ENCODE results near the gene MAPK10. TPM values are rescaled to one million over a fixed set of nuclear protein-coding genes. Genes with fewer than 3 reads are reported as not detected.

Gene MAPK10
- total RNA-seq, 1 donor from 2014 or later = 2.2 TPM

DNA sequence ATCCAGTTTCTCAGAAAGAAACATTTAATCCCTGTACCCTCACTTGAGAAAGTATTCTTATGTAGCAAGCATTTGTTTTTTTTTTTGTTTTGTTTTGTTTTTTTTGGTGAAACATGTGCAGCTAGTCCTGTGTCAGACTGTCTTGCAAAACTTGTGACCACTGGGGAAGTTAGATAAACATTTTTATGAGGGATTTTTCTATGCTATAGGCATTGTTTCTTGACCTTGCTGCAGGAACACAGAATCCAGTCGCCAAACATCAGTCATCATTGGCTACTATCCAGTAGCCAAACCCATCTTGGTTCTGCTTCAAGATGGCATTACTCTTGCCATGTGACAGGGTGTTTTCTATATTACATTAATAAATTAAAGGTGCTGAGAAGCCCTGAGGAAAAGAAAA lies 7.7 kb upstream of the MAPK10 start:
- H3K4me3 ChIP-seq (ENCODE audit: low read depth, low read length) = no peak overlapping the region
- TF ChIP-seq, protein P1, sequence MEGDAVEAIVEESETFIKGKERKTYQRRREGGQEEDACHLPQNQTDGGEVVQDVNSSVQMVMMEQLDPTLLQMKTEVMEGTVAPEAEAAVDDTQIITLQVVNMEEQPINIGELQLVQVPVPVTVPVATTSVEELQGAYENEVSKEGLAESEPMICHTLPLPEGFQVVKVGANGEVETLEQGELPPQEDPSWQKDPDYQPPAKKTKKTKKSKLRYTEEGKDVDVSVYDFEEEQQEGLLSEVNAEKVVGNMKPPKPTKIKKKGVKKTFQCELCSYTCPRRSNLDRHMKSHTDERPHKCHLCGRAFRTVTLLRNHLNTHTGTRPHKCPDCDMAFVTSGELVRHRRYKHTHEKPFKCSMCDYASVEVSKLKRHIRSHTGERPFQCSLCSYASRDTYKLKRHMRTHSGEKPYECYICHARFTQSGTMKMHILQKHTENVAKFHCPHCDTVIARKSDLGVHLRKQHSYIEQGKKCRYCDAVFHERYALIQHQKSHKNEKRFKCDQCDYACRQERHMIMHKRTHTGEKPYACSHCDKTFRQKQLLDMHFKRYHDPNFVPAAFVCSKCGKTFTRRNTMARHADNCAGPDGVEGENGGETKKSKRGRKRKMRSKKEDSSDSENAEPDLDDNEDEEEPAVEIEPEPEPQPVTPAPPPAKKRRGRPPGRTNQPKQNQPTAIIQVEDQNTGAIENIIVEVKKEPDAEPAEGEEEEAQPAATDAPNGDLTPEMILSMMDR (conservative IDR thresholded peaks at IDR 0.05; ENCODE audit: low read depth, low read length) = no peak
- no peak for DNase-seq (ENCODE audit: low read depth)

DNA sequence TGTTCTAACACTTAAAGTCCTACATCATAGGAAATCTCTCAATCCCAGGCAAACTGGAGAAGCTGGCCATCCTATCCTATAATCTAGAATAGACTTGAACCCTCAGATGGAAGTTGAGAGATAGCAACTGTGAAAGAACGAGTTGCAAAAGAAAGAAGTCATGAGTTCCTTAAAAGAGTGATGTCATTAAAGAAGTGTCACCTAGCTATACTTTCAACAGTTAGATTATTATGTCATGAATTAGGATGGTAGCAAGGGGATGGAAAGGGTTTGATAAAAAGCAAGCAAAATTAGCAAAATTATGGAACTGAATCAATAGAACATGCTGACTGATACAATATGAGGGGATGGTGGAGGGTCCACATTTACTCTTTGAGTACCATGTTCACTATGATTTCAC lies 7.1 kb upstream of the MAPK10 start:
- TF ChIP-seq, protein P1 (conservative IDR thresholded peaks at IDR 0.05; ENCODE audit: low read depth, low read length) = no peak
- no peak for DNase-seq (ENCODE audit: low read depth)
- H3K4me3 ChIP-seq (ENCODE audit: low read depth, low read length) = no peak overlapping the region

DNA sequence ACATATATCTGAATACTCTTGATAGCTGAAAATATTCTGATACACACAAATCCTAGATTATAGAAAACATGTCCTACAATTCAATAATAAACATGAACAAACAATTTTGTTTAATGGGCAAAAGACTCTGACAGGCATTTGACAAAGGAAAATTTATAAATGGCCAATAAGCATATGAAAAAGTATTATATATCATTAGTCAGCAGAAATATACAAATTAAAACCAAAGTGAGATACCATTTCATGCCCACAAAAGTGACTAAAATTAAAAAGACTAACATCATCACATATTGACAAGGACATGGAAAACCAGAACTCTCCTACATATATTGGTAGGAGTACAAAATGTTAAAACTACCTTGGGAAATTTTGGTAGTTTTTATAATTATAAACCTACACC lies 2.7 kb upstream of the MAPK10 start:
- TF ChIP-seq, protein P1 (conservative IDR thresholded peaks at IDR 0.05; ENCODE audit: low read depth, low read length) = no peak
- DNase-seq (ENCODE audit: low read depth) = no peak
- H3K4me3 ChIP-seq (ENCODE audit: low read depth, low read length) = no peak overlapping the region

DNA sequence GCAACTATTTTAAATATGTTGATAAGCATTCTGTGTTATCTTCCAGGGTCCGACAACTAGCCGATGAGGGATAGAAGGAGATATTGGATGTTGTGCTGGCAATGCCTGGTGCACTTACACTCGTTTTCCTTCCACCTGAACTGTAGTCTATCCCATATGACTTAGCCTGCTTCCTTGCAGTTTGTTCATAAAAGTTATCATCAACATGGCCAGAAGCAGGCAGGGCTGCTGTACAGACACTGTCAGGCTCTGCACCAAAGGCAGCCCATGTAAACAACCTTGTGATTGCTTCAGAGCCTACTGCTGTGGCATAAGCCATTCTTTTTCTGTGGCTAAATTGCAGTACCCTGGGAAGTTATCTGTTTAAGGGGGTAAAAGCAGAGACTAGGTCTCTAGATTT lies 1.6 kb downstream of the MAPK10 start:
- TF ChIP-seq, protein P1 (conservative IDR thresholded peaks at IDR 0.05; ENCODE audit: low read depth, low read length) = no peak
- no peak overlapping the region for H3K4me3 ChIP-seq (ENCODE audit: low read depth, low read length)
- DNase-seq (ENCODE audit: low read depth) = no peak

DNA sequence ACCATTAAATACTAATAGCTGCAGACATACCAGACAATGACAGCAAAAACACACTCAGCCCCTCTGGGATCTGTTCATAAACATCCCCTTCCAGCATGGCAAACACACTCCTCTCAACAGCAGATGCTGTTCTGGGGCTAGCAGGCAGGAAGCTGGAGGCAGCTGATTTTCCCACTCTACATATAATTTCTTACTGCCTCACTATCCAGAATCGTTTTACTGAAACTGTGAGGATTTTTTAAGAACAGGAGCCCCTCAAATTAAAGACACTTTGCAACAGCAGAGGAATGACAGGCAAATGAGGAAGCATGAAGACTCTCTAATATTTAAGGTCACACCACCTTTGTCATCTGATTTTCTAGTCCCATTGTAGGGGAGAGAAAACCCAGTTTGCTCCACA lies 2.2 kb downstream of the MAPK10 start:
- TF ChIP-seq, protein P1 (conservative IDR thresholded peaks at IDR 0.05; ENCODE audit: low read depth, low read length) = no peak
- DNase-seq (ENCODE audit: low read depth) = no peak
- H3K4me3 ChIP-seq (ENCODE audit: low read depth, low read length) = no peak overlapping the region

DNA sequence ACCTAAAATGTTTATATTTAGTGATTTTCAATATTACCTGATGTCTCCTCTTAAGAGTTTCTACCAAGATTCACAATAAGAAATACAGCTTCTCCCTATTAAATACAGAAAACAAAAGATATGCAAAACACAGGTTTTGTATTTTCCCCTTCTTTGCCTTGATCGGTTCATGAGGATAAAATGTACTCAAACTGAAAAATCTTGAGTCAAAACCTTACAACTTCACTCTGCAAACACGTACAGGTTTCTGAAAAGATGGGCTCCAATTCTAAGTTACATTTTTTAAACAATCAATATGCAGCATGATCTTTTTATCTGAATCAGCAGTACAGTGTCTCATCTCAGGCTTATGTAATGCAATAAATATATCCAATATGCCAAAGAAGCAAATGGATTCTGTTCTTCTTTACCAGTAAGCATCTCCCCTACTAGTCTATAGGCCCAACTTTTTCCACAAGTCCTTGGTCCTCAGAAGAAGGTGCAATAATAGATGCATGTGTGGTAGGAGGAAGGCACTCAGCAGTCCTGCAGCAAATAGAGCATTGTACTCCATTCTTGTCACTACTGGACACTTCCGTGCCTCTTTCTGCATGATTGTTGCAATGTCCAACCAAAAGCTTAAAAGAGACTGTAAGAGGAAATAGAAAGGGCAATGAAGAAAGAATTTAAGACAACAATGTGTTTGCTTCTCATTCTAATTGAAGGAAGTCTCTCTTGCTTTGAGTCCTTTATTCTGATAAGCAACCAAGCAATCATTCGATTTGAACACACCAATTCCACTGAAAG lies 3.2 kb downstream of the MAPK10 start:
- TF ChIP-seq, protein P1 (conservative IDR thresholded peaks at IDR 0.05; ENCODE audit: low read depth, low read length) = no peak
- no peak for DNase-seq (ENCODE audit: low read depth)
- no peak overlapping the region for H3K4me3 ChIP-seq (ENCODE audit: low read depth, low read length)

DNA sequence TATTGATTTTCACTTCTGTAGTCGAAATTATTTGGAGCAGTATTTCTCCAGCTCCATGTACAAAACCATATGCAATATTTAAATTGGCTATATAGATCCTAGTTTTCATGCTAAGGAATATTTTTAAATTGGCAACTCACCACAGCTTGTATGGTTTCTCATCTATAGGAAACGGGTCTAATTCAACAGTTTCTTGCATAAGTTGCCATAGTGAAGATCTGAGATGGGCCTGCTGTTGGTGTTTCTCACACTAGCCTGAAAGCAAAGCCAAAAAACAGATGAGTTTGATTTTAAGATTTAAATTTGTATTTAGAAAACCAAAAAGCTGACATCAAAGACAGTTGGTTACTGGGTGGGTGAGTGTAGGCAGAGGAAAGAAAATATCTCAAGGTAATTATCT lies 5.5 kb downstream of the MAPK10 start:
- H3K4me3 ChIP-seq (ENCODE audit: low read depth, low read length) = no peak overlapping the region
- DNase-seq (ENCODE audit: low read depth) = no peak
- TF ChIP-seq, protein P1 (conservative IDR thresholded peaks at IDR 0.05; ENCODE audit: low read depth, low read length) = no peak

All from epithelial cell of proximal tubule (primary cell).